Measurements from ENCODE around the gene BCDIN3D.
"Not testable (repeated sequence)": the region's sequence is repeated elsewhere in the genome, so short reads cannot be mapped to it uniquely, and the experiment has no call there.

- not testable (repeated sequence) for TF ChIP-seq NR2C2 (IDR thresholded peaks at IDR 0.05; ENCODE audit: borderline replicate concordance, control insufficient read depth, insufficient read length, low read depth); SPI1 (IDR thresholded peaks at IDR 0.05; ENCODE audit: borderline replicate concordance, insufficient read depth, low read depth, low read length); POLR2AphosphoS2 (IDR thresholded peaks at IDR 0.05; ENCODE audit: low read depth, low read length); ZNF274 (IDR thresholded peaks at IDR 0.05; ENCODE audit: insufficient read depth, insufficient read length); CTCF (IDR thresholded peaks at IDR 0.05 in 2 of 3, conservative IDR thresholded peaks at IDR 0.05 in 1 of 3; ENCODE audit: control insufficient read depth in 2 of 3, extremely low read depth in 1 of 3, insufficient read depth in 1 of 3, low read depth in 3 of 3, low read length in 3 of 3); POLR2A (IDR thresholded peaks at IDR 0.05; ENCODE audit: low read depth, low read length)
These were observed 18.0 kb upstream of the BCDIN3D start for GRCh38 chr12:49860921-49861320.
